ENCODE data around the gene MVB12B.

Gene MVB12B

GRCh38 chr9:126496781-126497659, 170.4 kb downstream of the MVB12B start:
- no peak for DNase-seq

- DNase-seq = no peak
Measured at GRCh38 chr9:126497660-126498275, 171.1 kb downstream of the MVB12B start.

- DNase-seq = no peak
Measured at GRCh38 chr9:126498331-126498730, 171.7 kb downstream of the MVB12B start.

- DNase-seq = peak; percentile 30
Measured at GRCh38 chr9:126499005-126499910, 172.6 kb downstream of the MVB12B start.

- no peak for DNase-seq
Measured at GRCh38 chr9:126499911-126500599, 173.4 kb downstream of the MVB12B start.

GRCh38 chr9:126500600-126501382, 174.2 kb downstream of the MVB12B start:
- DNase-seq = peak; percentile 69

GRCh38 chr9:126501383-126502331, 175.0 kb downstream of the MVB12B start:
- no peak for DNase-seq

- no peak for DNase-seq
Measured at GRCh38 chr9:126502417-126503332, 176.0 kb downstream of the MVB12B start.

- no peak for DNase-seq
Measured at GRCh38 chr9:126503333-126504085, 176.9 kb downstream of the MVB12B start.

GRCh38 chr9:126504086-126504976, 177.7 kb downstream of the MVB12B start:
- DNase-seq = no peak

GRCh38 chr9:126504977-126505455, 178.4 kb downstream of the MVB12B start:
- no peak for DNase-seq

- no peak for DNase-seq
Measured at GRCh38 chr9:126505697-126506346, 179.2 kb downstream of the MVB12B start.

- no peak for DNase-seq
Measured at GRCh38 chr9:126506361-126507317, 180.0 kb downstream of the MVB12B start.

- DNase-seq = no peak
Measured at GRCh38 chr9:126507318-126508109, 180.9 kb downstream of the MVB12B start.

Data from fibroblast of skin of abdomen (primary cell).